NCI-H1417 treated with DMSO at 0.1 percent for 48 hours (cell line): ENCODE data around the gene MR1.

ENCODE experiments used
- DNase-seq: peaks from one replicate; lab custom pipeline; 2025; lab: John Stamatoyannopoulos, UW

MR1 gene

GRCh38 chr1:181064011-181064623 lies 30.3 kb downstream of the MR1 start:
- no peak for DNase-seq

GRCh38 chr1:181064702-181065101 lies 30.9 kb downstream of the MR1 start:
- DNase-seq: no peak

GRCh38 chr1:181073638-181074037 lies 39.9 kb downstream of the MR1 start:
- DNase-seq: no peak

GRCh38 chr1:181075766-181076350 lies 42.1 kb downstream of the MR1 start:
- DNase-seq: no peak

GRCh38 chr1:181076852-181077251 lies 43.1 kb downstream of the MR1 start:
- DNase-seq: no peak

GRCh38 chr1:181077576-181078242 lies 43.9 kb downstream of the MR1 start:
- DNase-seq: no peak

GRCh38 chr1:181079382-181079781 lies 45.6 kb downstream of the MR1 start:
- no peak for DNase-seq

- no peak for DNase-seq
Observed at GRCh38 chr1:181079920-181080319, 46.1 kb downstream of the MR1 start.

- no peak for DNase-seq
Observed at GRCh38 chr1:181080556-181080955, 46.8 kb downstream of the MR1 start.

- DNase-seq: no peak
Observed at GRCh38 chr1:181081395-181081794, 47.6 kb downstream of the MR1 start.

- peak; percentile 68 for DNase-seq
Observed at GRCh38 chr1:181083842-181084605, 50.2 kb downstream of the MR1 start.

- no peak for DNase-seq
Observed at GRCh38 chr1:181084606-181084969, 50.8 kb downstream of the MR1 start.

- no peak for DNase-seq
Observed at GRCh38 chr1:181086091-181086490, 52.3 kb downstream of the MR1 start.

GRCh38 chr1:181086926-181087325 lies 53.1 kb downstream of the MR1 start:
- no peak for DNase-seq

GRCh38 chr1:181087400-181087901 lies 53.7 kb downstream of the MR1 start:
- no peak for DNase-seq

GRCh38 chr1:181088079-181089016 lies 54.6 kb downstream of the MR1 start, which contains the start of gene IER5:
TSS of gene IER5 (plus strand) at chr1:181088700. CDS start at chr1:181088903, 203 bp downstream.
- DNase-seq: peak; percentile 80

GRCh38 chr1:181089017-181089675 lies 55.4 kb downstream of the MR1 start:
- no peak for DNase-seq

GRCh38 chr1:181089676-181090544 lies 56.1 kb downstream of the MR1 start:
- DNase-seq: no peak

GRCh38 chr1:181090641-181091126 lies 56.9 kb downstream of the MR1 start:
- DNase-seq: no peak
